ENCODE results near the gene PRRG4.
"Not testable (repeated sequence)": the region's sequence is repeated elsewhere in the genome, so short reads cannot be mapped to it uniquely, and the experiment has no call there.

The PRRG4 gene

GRCh38 chr11:32887707-32888383 is 58.1 kb downstream of the PRRG4 start:
- not testable (repeated sequence) for DNase-seq

GRCh38 chr11:32888384-32888710 is 58.6 kb downstream of the PRRG4 start:
- not testable (repeated sequence) for DNase-seq

- no peak for DNase-seq
Measured at GRCh38 chr11:32888805-32889204, 59.1 kb downstream of the PRRG4 start.

- no peak for DNase-seq
Measured at GRCh38 chr11:32890843-32891656, 61.3 kb downstream of the PRRG4 start.

- peak; percentile 62 for DNase-seq
Measured at GRCh38 chr11:32891657-32892354, 62.1 kb downstream of the PRRG4 start.

- peak; percentile 62 for DNase-seq
Measured at GRCh38 chr11:32892355-32893092, 62.8 kb downstream of the PRRG4 start, which contains the start of gene QSER1. Gene QSER1 (plus strand): TSS chr11:32892811. CDS start chr11:32893126, 315 bp downstream.

- no peak for DNase-seq
Measured at GRCh38 chr11:32893093-32893342, 63.3 kb downstream of the PRRG4 start.

- peak; percentile 42 for DNase-seq
Measured at GRCh38 chr11:32893343-32894148, 63.8 kb downstream of the PRRG4 start.

GRCh38 chr11:32894149-32894827 is 64.6 kb downstream of the PRRG4 start:
- DNase-seq: no peak

- DNase-seq: no peak
Measured at GRCh38 chr11:32894921-32895320, 65.2 kb downstream of the PRRG4 start.

GRCh38 chr11:32895471-32895870 is 65.7 kb downstream of the PRRG4 start:
- DNase-seq: no peak

GRCh38 chr11:32897103-32897502 is 67.4 kb downstream of the PRRG4 start:
- no peak for DNase-seq

GRCh38 chr11:32899438-32899837 is 69.7 kb downstream of the PRRG4 start:
- no peak for DNase-seq

- DNase-seq: no peak
Measured at GRCh38 chr11:32902089-32902665, 72.5 kb downstream of the PRRG4 start.

- no peak for DNase-seq
Measured at GRCh38 chr11:32905028-32905667, 75.4 kb downstream of the PRRG4 start.
